BJ (cell line): Measurements from ENCODE around the gene FUT7. TPM values are rescaled to one million over a fixed set of nuclear protein-coding genes. Genes with fewer than 3 reads are reported as not detected.

Experiments
- CTCF ChIA-PET: fragments of 350-600 bp; formaldehyde crosslinking; extraction: SDS; loops from one replicate; lab custom pipeline; 2021; ENCODE audit warnings: antibody characterized with exemption, inconsistent platforms; lab: Yijun Ruan, JAX
- POLR2A ChIA-PET: fragments of 300-600 bp; sonication (Branson Sonifier 250); formaldehyde crosslinking; extraction: SDS; loops from one replicate; lab custom pipeline; 2021; ENCODE audit warnings: antibody characterized with exemption; lab: Charles Lee
- DNase-seq: peaks from one replicate; pipeline ENCODE4 v3.0.0-alpha.2; 2011; ENCODE audit warnings: low read depth
- H3K27me3 ChIP-seq: 2 replicates; pipeline ENCODE4 v1.6.0; 2011; ENCODE audit warnings: low read length; ENCODE audit not compliant: control insufficient read depth, insufficient read depth
- H3K36me3 ChIP-seq: 2 replicates; pipeline ENCODE4 v1.5.1; 2011; ENCODE audit warnings: low read length; ENCODE audit not compliant: control insufficient read depth, insufficient read depth
- H3K4me3 ChIP-seq: 2 replicates; pipeline ENCODE4 v1.5.1; 2011; ENCODE audit warnings: low read depth, mild to moderate bottlenecking, control low read depth, low read length
- CTCF ChIP-seq: IDR thresholded peaks from 2 replicates; pipeline ENCODE4 v1.5.1; 2011; ENCODE audit warnings: low read depth, mild to moderate bottlenecking, control low read depth, inconsistent platforms, low read length, moderate library complexity; ENCODE audit not compliant: insufficient read depth
- polyA plus RNA-seq: library from polyadenylated mRNA; depleted of rRNA; stranded (reverse); fragments of >200 nt; gene quantifications from 2 replicates; pipeline ENCODE4 v1.2.3, GENCODE V29; 2011

Gene FUT7
- polyA plus RNA-seq, 1 experiment = not detected

GRCh38 chr9:137027369-137028262, 4.3 kb downstream of the FUT7 start, which contains the start of gene ABCA2:
TSS of gene ABCA2 (minus strand) at chr9:137028237. CDS start at chr9:137028140, 97 bp downstream.
- Histone ChIP-seq H3K4me3 (peak within 1 kb of the TSS; percentile 64), H3K27me3 (no peaks in the 10 kb centered on the region), H3K36me3 (no peaks in the 10 kb centered on the region; the same call in 1 of the 2 replicates)
- ChIA-PET CTCF (interaction anchor here (0.7 to 10.7 kb wide), 18 partner anchors 8 to 235 kb away, joined by 3 to 50 read pairs (median 6); partner anchors contain the start of genes AJM1, CLIC3, RNF224 and SAPCD2), POLR2A (interaction anchor here (0.6 kb wide), 1 partner anchor 43 kb away, joined by 3 read pairs; no protein-coding TSS in a partner anchor)
- no peak for TF ChIP-seq CTCF
- DNase-seq = no peak

GRCh38 chr9:137026828-137027227, 5.1 kb downstream of the FUT7 start:
- H3K4me3 ChIP-seq = peak overlapping the region; percentile 64
- POLR2A ChIA-PET = no interaction called here
- CTCF ChIA-PET = interaction anchor here (0.7 to 10.7 kb wide), 10 partner anchors 9 to 238 kb away, joined by 3 to 50 read pairs (median 3); partner anchors contain the start of genes AJM1, CLIC3 and SAPCD2

GRCh38 chr9:137026384-137026783, 5.5 kb downstream of the FUT7 start:
- ChIA-PET CTCF (interaction anchor here (0.7 to 10.7 kb wide), 11 partner anchors 10 to 238 kb away, joined by 3 to 50 read pairs (median 5); partner anchors contain the start of genes AJM1, CLIC3 and SAPCD2), POLR2A (no interaction called here)

More at GRCh38 chr9:137026828-137027227, 5.1 kb downstream of the FUT7 start:
- Histone ChIP-seq H3K27me3 (no peaks in the 10 kb centered on the region), H3K36me3 (no peaks in the 10 kb centered on the region; the same call in 1 of the 2 replicates)
- no peak for DNase-seq
- TF ChIP-seq CTCF = no peak

GRCh38 chr9:137025517-137025966, 6.3 kb downstream of the FUT7 start:
- Histone ChIP-seq H3K4me3 (no peak overlapping the region), H3K36me3 (peaks cover 5% of the 10 kb centered on the region), H3K27me3 (no peaks in the 10 kb centered on the region)
- no peak for DNase-seq
- ChIA-PET CTCF (interaction anchor here (1.1 to 10.7 kb wide), 6 partner anchors 11 to 77 kb away, joined by 5 to 50 read pairs (median 6); partner anchors contain the start of genes CLIC3 and SAPCD2), POLR2A (no interaction called here)
- TF ChIP-seq CTCF = no peak

More at GRCh38 chr9:137026384-137026783, 5.5 kb downstream of the FUT7 start:
- Histone ChIP-seq H3K4me3 (no peak overlapping the region), H3K27me3 (no peaks in the 10 kb centered on the region), H3K36me3 (peaks cover 1% of the 10 kb centered on the region)
- no peak for DNase-seq
- TF ChIP-seq CTCF = no peak

- Histone ChIP-seq H3K4me3 (no peak overlapping the region), H3K27me3 (no peaks in the 10 kb centered on the region), H3K36me3 (peaks cover 6% of the 10 kb centered on the region)
- TF ChIP-seq CTCF = no peak
- CTCF ChIA-PET = interaction anchor here (10.7 kb wide), 1 partner anchor 13 kb away, joined by 50 read pairs; no protein-coding TSS in a partner anchor
- POLR2A ChIA-PET = no interaction called here
- no peak for DNase-seq
Measured at GRCh38 chr9:137023583-137023991, 8.3 kb downstream of the FUT7 start.
